IPS-NIHi7 (cell line): ENCODE results near the gene GTF2F2.

Source experiments
- DNase-seq: peaks from one replicate; pipeline ENCODE4 v3.0.0; 2012; ENCODE audit warnings: mixed read lengths; ENCODE audit errors: extremely low spot score

Gene GTF2F2

GRCh38 chr13:45333251-45333976, 213.1 kb downstream of the GTF2F2 start:
- no peak for DNase-seq
